GM21381 (cell line): ENCODE measurements around the gene ABCF3.

Experiments
- ATAC-seq: cut with Tn5 transposase; IDR thresholded peaks from one replicate; pipeline ENCODE4 v1.9.1; 2021; ENCODE audit warnings: mild to moderate bottlenecking, moderate library complexity; ENCODE audit not compliant: unreplicated experiment

Gene ABCF3

DNA sequence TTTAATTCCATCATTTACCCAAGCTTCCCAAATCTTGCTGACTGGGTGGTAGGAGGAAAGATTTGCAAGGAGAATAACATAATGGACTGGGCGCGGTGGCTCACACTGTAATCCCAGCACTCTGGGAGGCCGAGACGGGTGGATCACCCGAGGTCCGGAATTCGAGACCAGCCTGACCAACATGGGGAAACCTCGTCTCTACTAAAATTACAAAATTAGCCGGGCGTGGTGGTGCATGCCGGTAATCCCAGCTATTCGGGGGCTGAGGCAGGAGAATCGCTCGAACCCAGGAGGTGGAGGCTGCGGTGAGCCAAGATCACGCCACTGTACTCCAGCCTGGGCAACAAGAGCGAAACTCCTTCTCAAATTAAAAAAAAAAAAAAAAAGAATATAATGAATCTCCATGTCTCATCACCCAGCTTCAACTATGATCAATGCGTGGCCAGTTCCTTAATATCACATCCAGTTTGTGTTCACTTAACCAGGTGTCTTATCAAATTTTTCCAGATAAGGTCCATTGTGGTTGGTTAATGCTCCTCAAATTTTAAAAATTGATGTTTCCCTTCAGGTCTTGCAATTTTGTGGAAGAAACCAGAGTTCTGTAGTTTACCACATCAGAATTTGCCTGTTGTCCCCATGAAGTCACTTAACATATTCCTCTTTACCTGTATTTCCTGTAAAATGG lies 1.3 kb upstream of the ABCF3 start:
- ATAC-seq = no peak

DNA sequence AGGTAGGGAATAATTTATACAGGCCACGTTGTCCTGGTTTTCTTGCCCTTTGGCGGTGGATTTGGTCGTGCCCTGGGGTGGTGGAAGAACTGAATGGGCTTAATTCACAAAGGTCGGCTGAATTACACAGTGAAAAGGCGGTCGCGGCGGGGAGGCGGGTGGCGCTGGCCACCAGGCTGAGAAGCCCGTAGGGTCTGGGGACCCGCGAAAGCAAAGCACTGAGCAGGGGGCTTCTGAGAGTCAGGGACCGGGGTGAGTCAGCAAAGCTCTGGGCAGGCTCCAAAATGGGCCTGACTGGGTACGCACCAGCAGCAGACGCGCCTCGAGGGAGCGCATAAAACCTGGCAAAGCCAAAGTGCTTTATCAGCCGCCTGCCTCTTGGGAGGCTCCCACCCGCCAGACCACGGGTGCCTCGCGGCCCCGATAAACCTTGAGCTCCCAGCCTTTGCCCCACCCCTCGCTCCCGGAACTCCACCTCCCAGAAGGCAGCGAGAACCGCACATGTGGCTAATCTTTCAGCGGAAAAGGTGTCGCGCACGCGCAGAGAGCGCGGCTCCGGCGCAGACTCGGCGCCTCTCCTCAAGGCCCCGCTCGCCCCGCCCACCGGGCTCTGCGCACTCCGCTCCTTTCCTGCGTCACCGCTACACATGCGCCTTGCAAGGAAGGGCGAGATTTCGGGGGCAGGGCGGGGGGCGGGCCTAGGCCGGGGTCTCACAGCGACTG lies 377 bp upstream of the ABCF3 start:
- ATAC-seq = peak; percentile 92

DNA sequence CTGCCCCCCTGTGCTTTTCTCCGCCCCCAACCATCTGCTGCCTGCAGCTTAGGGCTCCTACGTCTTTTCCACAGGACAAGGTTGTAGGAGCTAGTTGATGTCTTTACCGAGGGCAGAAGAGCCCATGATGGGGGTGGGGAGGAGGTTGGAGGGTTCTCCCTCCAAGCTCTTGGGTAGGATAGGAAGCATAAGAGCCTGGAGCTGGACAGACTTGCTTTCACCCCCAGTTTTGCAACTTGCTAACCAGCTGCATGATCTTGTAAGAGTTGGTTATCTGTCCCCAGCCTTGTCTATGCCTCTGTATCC lies 856 bp downstream of the ABCF3 start:
- ATAC-seq = no peak

DNA sequence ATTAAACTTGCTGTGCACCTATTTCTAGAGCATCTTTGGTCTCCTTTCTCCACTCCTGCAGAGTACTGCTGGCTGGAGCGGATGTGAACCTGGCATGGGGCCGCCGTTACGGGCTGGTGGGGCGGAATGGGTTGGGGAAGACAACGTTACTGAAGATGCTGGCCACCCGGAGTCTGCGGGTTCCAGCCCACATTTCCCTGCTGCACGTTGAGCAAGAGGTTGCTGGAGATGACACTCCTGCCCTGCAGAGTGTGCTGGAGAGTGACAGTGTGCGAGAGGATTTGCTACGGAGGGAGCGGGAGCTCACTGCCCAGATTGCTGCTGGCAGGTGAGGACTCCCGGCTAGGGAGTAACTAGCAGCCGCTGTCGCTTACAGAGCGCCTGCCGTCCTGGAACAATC lies 2.1 kb downstream of the ABCF3 start:
- ATAC-seq = no peak

DNA sequence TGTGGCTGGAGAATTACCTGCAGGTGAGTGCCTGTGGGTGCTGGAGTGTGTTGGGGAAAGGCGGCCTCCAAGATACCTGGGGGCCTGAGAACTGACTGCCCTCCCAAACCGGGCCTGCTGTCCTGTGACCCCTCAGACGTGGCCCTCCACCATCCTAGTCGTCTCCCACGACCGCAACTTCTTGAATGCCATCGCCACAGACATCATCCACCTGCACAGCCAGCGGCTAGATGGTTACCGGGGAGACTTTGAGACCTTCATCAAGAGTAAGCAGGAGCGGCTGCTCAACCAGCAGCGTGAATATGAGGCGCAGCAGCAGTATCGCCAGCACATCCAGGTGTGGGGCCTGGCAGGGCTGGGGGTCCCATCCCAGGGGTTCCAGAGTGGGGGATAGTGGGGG lies 3.4 kb downstream of the ABCF3 start:
- ATAC-seq = no peak

DNA sequence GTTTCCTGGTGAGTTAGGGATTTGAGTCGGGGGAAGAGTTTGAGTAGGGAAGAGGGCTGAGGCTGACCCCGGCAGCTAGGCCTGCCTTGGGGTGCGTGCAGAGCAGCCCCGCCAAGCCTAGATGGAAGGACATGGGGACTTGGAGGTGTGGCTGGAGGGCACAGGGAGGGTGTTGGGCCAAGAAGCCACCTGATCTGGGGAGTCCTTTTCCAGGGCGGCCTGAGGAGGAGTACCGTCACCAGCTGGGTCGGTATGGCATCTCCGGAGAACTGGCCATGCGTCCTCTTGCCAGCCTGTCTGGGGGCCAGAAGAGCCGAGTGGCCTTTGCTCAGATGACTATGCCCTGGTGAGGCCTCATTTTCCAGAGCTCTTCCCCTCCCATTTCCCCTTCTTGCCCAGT lies 6.9 kb downstream of the ABCF3 start:
- no peak for ATAC-seq

DNA sequence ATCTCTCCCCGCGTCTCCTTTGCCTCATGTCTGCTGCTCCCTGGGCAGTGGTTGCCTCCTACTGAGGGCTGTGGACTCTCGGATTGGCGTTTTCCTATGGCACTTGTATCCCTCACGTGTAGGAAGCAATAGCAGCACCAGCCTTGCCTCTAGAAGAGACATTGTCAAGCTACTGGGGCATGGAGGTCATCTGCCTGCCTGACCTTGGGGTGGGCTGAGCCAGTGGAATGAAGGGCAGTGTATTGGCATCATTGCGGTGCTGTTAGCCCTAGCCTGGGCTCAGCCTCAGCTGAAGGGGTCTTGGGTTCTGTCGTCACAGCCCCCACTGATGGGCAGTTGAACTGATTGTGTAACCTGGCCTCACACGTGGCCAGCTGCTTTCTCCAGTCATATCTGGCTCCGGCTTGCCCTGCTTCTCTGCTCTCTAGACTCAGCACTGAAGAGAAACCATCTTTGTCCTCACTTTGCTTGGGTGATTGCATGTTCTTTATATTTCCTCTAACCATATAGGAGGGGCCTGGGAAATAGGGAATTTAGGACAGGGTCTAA lies 8.1 kb downstream of the ABCF3 start:
- ATAC-seq = no peak

DNA sequence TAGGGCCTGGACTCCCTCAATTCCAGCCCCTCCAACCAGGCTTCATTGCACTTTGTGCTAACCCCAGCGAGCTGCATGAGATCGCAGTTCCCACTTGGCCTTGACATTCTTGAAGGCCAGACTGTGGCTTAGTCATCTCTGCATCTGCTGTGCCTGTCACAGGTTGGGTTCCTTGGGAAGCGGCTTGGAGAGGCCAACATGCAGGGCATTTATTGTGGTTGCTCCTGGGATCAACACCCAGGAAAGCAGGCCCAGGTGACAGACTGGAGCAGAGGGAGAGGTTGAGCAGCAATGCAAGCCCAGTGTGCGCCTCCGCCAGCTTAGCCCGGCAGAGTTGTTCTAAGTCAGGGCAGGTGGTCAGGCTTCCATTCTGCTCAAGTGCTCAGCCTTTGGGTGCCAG lies 10.5 kb downstream of the ABCF3 start:
- no peak for ATAC-seq

DNA sequence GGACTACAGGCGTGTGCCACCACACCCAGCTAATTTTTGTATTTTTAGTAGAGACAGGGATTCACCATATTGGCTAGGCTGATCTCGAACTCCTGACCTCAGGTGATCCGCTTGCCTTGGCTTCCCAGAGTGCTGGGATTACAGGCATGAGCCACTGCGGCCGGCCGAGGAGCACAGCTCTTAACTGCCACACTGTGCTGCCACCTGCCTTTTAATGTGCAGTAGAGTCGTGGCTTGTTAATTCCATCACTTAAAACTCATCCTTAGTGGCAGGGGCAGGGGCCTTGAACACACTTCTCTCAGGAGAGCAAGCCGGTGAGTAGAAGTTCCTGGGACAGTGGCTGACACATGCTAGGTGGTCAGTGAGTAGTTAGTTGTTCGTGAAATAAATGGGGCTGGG lies 12.5 kb downstream of the ABCF3 start:
- no peak for ATAC-seq

DNA sequence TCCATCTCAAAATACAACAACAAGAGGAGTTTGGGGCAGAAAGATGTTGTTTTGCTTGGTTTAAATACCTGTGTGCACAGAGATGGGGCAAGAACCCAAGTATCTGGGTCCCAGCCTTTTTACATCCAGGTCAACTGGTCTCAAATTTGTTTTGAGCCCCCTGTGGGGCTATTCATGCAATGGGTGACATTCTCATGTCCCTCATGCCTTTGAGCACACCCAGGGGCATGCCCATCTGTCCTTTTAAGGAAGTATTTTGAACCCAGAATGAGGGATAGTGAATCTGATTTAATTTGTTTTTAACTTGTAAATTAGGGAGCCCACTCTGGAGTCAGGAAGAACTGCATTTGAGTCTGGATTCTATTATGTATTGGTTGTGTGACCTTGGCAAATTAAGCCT lies 14.8 kb downstream of the ABCF3 start:
- ATAC-seq = no peak

DNA sequence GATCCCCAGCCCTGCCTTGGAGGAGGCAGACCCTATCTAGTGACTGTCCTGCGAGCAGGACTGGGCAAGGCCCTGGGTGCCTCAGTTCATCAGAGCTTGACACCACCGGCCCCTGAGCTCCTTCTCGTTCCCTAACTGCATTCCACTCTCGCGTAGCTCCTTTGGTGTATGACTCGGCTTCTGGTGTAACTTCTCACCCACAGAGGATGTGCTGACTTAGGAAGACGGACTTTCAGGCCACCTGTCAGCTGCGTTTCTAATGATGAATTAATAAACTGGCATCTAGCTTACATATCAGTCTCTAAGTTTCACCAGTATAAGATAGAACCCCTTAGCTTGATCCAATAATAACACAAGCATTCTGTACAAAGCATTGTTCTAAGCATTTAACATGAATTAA lies 17.5 kb downstream of the ABCF3 start:
- no peak for ATAC-seq

DNA sequence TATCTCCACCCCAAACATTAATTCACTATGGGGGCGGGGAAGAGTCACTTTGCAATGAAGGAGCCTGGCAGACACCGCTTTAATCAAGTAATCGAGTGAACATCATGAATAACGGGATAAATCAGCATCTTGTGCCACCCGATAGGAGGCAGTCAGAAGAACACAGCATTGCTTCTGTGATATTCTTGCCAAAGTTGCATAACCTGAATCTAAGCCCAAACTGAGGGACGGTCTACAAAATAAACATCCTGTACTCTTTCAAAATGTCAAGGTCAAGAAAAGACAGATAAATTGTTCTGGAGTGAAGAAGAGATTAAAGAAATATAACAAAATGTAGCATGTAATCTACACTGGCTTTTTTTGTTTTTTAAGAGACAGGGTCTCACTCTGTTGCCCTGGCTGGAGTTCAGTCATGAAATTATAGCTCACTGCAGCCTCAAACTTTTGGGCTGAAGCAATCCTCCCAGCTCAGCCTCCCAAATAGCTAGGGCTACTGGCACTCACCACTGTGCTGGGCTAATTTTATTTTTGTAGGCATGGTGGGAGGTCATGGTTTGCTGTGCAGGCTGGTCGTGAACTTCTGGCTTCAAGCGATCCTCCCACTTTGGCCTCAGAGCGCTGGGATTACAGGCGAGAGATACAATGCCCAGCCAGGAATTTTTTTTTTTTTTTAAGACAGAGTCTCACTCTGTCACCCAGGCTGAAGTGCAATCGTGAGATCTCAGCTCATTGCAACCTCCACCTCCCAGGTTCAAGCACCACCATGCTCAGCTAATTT lies 23.3 kb downstream of the ABCF3 start:
- ATAC-seq = no peak

DNA sequence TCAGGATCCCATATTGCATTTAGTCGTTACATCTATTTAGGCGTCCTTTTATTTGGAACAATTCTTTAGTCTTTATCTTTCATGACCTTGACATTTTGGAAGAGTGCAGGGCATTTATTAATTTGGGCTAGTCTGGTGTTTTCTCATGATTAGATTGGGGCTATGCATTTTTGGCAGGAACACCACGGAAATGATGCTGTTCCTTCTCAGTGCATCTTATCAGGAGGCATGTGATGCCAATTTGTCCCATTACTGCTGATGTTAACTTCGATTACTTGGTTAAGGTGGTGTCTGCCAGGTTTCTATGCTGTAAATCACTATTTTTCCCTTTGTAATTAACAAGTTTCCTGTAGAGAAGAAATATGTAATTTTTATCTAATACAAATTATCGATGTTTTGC lies 25.3 kb downstream of the ABCF3 start:
- no peak for ATAC-seq

DNA sequence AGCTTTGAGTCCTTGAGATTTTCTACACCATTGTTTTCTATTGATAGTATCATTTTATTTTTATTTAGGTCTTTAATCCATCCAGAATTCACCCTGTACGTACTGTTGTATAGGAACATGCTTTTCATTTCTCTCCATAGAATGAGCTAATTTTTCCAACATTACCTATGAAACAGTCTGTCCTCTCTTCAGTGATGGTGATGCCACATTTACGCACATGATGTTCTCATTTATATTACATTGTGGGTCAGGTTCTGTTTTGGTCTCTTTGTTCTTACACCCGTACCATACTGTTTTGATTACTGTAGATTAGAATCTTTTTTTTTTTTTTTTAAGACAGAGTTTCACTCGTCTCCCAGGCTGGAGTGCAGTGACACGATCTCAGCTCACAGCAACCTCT lies 25.7 kb downstream of the ABCF3 start:
- ATAC-seq = no peak

DNA sequence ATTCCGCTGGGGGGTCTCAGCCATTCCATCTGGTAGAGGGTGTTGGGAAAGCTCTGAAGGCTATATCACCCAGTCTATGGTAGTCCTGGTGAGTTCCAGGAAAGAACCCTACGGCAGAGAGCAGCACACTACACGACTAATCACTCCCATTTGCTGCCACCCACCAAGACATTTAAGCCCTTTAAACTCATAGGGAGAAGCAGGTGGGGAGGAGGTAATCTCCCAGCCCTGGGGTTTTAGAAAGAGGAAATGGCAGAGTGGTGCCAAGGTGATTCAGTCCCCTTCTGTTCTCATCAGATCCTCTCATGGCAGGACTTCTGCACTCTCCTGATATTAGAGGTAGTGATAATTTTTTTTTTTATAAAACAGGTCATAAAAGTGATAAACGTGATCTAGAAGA lies 32.8 kb downstream of the ABCF3 start:
- ATAC-seq = no peak

DNA sequence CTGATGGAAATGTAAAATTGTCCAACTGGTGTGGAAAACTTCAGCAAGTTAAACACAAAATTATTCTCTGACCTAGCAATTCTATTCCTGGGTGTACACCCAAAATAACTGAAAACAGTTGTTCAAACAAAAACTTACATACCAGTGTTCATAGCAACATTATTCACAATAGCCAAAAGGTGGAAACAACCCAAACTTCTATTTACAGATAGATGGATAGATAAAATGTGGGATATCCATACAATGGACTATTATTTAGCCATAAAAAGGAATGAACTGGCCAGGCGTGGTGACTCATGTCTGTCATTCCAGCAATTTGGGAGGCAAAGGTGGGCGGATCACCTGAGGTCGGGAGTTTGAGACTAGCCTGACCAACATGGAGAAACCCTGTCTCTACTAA lies 36.5 kb downstream of the ABCF3 start:
- no peak for ATAC-seq

DNA sequence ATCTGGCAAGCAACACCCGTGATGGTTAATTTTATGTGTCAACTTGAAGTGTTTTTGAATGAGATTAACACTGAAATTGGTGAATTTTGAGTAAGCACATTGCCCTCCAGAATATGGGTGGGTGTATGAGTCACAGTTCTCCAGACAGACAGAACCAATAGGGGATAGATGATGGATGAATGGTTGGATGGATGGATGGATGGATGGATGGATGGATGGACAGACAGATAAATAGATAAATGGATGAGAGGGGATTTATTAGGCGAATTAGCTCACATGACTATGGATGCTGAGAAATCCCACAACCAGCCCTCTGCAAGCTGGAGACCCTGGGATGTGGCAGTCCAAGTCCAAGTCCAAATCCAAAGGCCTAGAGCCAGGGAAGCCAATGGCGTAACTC lies 37.9 kb downstream of the ABCF3 start:
- ATAC-seq = no peak

DNA sequence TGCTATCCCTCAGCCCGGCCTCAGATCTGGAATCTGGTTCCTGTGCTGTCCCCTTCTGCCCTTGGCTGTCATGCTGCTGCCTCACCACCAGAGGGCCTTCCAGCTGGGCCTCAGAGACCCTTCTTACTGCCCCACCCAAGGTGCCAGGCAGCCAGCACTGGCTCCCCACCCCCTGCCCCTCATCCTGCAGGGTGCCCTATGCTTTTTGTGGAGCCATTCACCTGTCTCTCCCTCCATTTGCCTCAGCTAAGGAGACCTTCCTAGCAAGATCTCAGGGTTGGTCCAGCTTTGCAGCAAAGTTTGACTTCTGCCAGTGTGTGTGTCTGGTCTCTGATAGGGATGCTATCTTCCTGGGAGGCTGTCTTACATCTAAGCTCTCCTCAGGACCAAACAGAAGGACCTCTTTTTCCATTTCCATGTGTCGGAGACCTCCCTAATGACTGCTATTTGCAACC lies 41.5 kb downstream of the ABCF3 start:
- no peak for ATAC-seq

DNA sequence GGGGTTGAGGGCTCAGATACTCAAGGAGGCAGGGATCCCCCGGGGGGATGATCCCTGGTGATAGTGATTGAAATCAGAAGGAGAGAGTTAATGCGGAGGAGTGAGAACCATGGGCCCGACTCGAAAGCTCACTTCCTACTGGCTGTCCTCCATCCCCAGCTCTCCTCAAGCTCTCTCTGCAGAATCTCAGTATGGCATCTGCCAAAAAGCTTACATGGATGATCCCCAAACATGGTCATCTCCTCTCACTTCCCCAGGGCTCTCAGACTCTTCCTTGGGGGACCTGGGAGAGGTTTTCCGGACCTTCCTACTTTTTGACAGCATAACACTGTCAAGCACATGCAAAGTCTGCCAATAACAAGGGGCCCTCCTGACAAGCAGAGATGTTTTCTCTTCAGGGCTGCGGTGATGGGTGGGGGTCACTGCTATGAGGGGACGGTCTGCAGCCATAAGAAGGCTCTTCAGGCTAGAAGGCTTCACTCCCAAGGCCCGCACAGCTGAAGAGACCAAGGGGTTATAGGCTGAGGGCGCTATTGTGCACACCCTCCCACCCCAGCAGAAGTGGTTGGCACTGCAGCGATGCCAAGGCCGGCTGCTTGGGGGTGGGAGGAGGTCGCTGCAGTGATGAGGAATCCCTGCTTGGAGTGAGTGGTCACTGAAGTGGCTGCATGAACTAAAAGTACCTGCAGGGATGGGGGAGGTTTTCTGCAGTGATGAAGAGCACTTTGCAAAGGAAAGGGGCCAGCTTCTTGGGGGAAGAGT lies 42.6 kb downstream of the ABCF3 start:
- ATAC-seq = no peak

DNA sequence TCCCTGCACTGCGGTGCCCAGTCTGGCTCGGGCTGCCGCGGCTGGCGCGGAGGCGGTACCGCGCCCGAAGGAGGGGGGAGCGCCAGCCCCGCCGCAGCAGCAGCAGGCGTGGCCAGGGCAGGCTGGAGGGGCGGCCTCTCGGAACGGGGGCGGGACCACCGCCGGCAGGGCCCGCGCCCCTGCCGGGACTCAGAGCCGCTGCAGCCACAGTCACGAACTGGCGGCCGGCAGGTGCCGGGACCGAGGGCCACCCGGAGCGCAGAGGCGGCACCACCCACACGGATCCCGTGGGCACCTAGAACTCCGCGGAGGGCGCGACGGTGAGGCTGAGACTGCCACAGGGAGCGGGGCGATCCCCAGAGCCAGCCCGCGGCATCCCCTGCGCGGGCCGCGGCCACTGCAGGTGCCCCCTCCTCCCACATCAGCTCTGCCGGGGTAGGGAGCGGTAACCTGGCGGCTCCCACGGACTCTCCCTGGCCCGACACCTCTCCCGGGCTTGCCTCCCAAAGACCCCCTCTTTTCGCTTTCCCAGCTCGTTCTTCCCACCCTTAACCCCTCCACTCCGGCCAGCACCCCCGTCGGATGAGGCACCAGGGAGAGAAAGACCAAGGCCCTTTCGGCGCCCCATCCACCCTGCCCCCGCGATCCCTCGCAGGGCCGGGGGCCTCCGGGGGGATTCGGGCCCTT lies 43.5 kb downstream of the ABCF3 start, which contains the start of gene VWA5B2:
Gene VWA5B2 (plus strand): TSS at position 192 of the 687 bp plus-strand sequence. CDS start 944 bp downstream, outside the sequence.
- peak; percentile 71 for ATAC-seq
